Measurements from ENCODE around the gene CDC45.
"Not testable (repeated sequence)": the region's sequence is repeated elsewhere in the genome, so short reads cannot be mapped to it uniquely, and the experiment has no call there.

Gene CDC45, protein sequence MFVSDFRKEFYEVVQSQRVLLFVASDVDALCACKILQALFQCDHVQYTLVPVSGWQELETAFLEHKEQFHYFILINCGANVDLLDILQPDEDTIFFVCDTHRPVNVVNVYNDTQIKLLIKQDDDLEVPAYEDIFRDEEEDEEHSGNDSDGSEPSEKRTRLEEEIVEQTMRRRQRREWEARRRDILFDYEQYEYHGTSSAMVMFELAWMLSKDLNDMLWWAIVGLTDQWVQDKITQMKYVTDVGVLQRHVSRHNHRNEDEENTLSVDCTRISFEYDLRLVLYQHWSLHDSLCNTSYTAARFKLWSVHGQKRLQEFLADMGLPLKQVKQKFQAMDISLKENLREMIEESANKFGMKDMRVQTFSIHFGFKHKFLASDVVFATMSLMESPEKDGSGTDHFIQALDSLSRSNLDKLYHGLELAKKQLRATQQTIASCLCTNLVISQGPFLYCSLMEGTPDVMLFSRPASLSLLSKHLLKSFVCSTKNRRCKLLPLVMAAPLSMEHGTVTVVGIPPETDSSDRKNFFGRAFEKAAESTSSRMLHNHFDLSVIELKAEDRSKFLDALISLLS

GRCh38 chr22:19479355-19480172 lies at the start of gene CDC45:
Gene CDC45, plus strand, starts transcription at chr22:19479920. Its CDS starts 49 bp downstream, at chr22:19479969.
- DNase-seq = peak; percentile 99

DNA sequence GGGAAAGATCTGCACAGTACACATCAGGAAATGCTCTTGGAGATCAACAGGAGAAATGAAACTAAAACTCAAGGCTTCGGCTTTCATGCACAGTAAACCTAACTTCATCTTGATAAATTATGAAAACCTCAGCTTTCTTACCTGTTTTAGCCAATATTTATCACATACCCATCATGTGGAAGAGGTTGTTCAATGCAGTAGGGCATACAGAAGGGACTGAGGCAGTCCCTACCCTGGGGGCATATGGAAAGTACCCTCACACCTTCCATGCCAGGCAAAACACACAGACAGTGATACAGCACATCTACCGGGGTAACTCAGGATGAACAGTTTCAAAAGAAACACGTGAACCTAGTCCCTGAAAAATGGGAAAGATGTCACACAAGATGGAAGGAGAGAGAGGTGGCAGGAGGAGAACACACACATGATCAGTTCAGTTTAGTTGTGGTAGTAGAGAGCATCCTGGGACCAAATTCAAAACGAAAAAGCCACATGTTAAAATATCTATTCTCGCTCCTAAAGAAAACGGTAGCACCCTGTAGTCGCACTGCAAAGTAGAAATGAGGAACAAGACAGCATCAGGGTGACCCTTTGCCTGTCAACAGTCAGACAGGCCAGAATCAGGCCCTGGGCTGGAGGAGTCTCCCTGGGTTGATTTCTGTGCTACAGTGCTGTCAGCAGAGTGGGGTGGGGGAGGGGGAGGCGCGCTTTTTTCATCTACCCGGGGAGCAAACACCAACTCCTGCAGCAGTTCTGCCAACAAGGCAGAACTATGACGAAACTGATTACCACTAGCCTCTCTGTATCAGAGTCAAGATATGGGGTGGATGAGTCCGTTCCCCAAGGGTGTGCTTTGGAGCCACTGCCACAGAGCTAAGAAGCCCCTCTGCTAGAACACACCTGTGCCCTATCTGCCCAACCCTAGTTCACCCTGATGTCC lies 49.5 kb upstream of the CDC45 start:
- DNase-seq = peak; percentile 67

- DNase-seq = peak; percentile 62
Observed at GRCh38 chr22:19430890-19431541, 48.7 kb upstream of the CDC45 start.

DNA sequence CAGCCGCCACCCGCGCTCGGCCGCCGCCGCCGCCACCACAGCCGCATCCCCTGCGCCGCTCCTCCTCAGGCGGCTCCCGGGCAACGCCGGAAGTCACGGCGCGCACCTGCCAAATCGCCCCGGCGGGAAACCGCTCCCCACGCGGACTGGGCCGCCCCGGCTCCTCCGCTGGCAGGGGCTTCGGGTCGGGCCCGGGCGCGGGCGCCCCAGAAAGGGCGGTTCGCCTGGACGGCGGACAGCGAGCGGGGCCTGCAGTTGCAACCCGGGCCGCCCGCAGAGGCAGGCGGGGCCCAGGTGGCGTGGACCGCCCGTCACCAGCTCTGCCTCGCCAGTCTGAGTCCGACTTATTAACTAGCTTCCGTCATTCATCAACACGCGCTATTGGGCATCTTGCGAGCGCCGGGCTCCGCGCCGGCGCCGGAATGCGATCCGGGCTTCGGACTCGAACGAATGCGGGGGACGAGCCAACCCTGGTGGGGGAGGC lies 48.0 kb upstream of the CDC45 start, which contains the start of gene HIRA:
Gene HIRA (minus strand): TSS at position 85 of the 484 bp plus-strand sequence. CDS start 257 bp downstream, outside the sequence.
- peak; percentile 90 for DNase-seq

GRCh38 chr22:19432133-19432851 lies 47.4 kb upstream of the CDC45 start, which contains the start of gene MRPL40:
Gene MRPL40, plus strand, starts transcription at chr22:19432545. Its CDS starts 10 bp downstream, at chr22:19432555.
- DNase-seq = peak; percentile 98

DNA sequence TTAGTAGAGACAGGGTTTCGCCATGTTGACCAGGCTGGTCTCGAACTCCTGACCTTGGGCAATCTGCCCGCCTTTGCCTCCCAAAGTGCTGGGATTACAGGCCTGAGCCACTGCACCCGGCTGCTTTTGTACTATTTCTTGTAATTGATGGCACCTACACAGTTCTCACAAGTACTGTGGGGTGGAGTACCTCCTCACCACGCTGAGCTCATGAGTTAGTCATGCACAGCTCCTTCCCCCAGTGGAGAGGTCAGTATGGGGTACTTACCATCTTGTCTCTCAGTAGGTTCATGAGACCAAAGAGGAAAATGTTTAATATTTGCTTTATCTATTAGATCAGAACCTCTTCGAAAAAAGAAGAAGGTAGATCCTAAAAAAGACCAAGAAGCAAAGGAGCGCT lies 45.3 kb upstream of the CDC45 start:
- no peak for DNase-seq

- no peak for DNase-seq
Observed at GRCh38 chr22:19434829-19435580, 44.7 kb upstream of the CDC45 start.

GRCh38 chr22:19436444-19437161 lies 43.1 kb upstream of the CDC45 start:
- DNase-seq = not testable (repeated sequence)

DNA sequence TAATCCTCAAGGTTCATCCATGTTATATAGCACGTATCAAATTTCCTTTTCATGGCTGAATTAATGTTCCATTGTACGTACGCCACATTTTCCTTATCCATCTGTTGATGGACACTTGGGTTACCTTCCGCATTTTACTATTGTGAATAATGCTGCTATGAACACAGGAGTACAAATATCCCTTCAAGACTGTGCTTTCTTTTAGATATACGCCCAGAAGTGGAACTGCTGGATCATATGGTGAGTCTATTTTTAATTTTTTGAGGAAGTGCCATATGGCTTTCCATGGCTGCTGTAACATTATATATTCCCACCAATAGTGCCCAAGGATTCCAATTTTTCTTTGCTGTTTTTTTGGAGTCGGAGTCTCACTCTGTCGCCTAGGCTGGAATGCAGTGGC lies 41.4 kb upstream of the CDC45 start:
- peak; percentile 25 for DNase-seq

- no peak for DNase-seq
Observed at GRCh38 chr22:19440411-19441195, 39.1 kb upstream of the CDC45 start.

DNA sequence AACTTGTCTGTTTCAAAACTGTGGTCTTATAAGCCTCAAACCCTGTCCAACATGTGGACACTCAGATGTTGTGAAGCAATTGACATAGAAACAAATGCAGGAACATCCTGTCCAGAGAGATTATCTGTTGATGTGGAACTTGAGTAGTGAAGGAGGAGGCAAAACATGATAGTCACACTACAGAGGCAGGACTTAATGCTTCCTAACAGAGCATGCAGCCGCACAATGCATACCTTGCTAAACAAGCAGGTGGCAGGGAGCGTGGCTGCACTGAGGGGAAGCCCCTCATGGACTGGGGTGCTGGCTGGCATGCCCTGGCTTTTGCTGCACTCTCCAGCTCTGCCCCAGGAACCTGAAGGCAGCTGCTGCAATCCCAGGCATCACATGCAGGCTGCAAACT lies 37.6 kb upstream of the CDC45 start:
- DNase-seq = no peak

GRCh38 chr22:19443544-19444211 lies 36.0 kb upstream of the CDC45 start:
- no peak for DNase-seq

GRCh38 chr22:19445279-19445982 lies 34.3 kb upstream of the CDC45 start:
- not testable (repeated sequence) for DNase-seq

DNA sequence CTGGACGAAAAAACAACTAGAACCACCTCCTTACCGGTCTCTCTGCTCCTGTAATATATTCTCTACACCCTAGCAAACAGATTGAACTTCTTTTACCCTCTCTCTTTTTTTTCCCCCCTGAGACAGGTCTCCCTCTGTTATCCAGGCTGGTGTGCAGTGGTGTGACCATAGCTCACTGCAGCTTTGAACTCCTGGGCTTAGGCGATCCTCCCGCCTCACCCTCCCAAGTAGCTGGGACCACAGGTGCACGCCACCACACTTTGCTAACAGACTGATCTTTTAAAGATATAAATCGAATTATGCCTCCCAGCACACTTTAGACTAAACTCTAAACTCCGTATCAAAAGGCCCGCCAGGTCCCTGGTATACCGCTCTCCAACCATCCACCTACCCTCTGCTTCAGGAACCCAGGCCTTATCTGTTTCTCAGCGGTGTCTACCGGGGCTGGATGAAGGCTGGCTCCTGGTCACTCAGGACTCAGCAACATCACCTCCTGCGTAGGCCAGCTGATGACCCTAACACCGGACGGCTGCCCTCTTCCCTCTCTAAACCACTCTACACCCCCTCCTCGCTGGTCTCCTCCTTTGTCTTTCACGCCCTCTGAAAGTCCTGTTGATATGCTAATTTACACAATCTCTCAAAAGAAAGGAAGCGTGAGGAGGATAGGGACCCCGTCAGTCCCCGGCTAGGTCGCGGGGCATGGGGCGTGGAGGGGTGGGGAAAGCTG lies 33.0 kb upstream of the CDC45 start:
- no peak for DNase-seq

DNA sequence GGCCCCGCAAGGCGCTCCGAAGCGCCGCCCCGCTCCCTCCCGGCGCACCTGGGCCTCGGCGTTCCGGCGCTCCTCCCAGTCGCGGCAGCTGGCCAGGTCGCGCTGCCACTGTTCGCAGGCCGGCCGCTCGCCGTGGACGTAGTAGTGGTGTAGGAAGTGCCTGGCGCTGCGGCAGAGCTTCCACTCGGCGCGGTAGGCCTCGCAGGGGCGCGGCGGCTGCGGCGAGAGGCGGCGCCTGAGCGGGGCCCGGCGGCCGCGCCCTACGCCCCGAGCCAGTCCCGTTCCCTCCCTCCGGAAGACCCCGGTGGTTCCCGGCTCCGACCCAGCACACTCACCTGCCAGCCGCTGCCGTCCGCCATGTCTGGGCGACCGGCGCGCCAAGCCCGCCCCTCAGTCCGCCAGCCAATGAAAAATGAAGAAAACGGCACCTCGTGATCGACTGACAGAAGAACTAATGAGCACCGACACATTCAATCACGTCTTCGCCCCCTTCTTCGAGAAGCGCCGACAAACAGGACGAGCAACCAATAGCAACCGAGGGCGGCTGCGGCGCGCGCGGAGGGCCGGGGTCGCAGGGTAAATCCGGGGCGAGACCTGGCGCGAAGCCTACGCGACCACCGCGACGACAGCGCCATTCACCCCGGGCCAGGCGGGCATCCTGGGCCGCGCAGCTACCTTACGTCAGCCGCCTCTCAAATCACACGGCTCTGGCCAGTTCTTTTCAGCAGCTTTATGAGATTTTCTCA lies 32.2 kb upstream of the CDC45 start, which contains the start of gene C22orf39:
Gene C22orf39 (minus strand): TSS at position 382 of the 746 bp plus-strand sequence. CDS start 23 bp downstream, at position 359.
- peak; percentile 98 for DNase-seq
